HG03432 (cell line): ENCODE results near the gene CATSPERZ.

Source experiments
- ATAC-seq: cut with Tn5 transposase; IDR thresholded peaks from one replicate; pipeline ENCODE4 v1.9.1; 2021; ENCODE audit warnings: mild to moderate bottlenecking, moderate library complexity; ENCODE audit not compliant: unreplicated experiment

CATSPERZ gene

GRCh38 chr11:64299847-64300648 lies at the start of gene CATSPERZ:
Gene CATSPERZ, plus strand, starts transcription at chr11:64300358. Its CDS starts 53 bp downstream, at chr11:64300411.
- ATAC-seq: no peak

- ATAC-seq: no peak
These were observed 49.6 kb upstream of the CATSPERZ start for GRCh38 chr11:64250415-64251015.

GRCh38 chr11:64251016-64251752 lies 49.0 kb upstream of the CATSPERZ start, which contains the start of gene PLCB3:
Gene PLCB3, plus strand, starts transcription at chr11:64251530. Its CDS starts 120 bp downstream, at chr11:64251650.
- peak; percentile 51 for ATAC-seq

GRCh38 chr11:64251753-64252002 lies 48.5 kb upstream of the CATSPERZ start:
- ATAC-seq: no peak

GRCh38 chr11:64252003-64252872 lies 47.9 kb upstream of the CATSPERZ start:
- ATAC-seq: no peak

- ATAC-seq: no peak
These were observed 47.1 kb upstream of the CATSPERZ start for GRCh38 chr11:64253043-64253442.

- no peak for ATAC-seq
These were observed 46.7 kb upstream of the CATSPERZ start for GRCh38 chr11:64253481-64253880.

- no peak for ATAC-seq
These were observed 45.8 kb upstream of the CATSPERZ start for GRCh38 chr11:64254326-64254725.

GRCh38 chr11:64255135-64256128 lies 44.7 kb upstream of the CATSPERZ start:
- ATAC-seq: no peak

GRCh38 chr11:64256300-64256699 lies 43.9 kb upstream of the CATSPERZ start:
- ATAC-seq: no peak

- ATAC-seq: no peak
These were observed 41.8 kb upstream of the CATSPERZ start for GRCh38 chr11:64258356-64258755.

GRCh38 chr11:64258946-64259532 lies 41.1 kb upstream of the CATSPERZ start:
- no peak for ATAC-seq

GRCh38 chr11:64259533-64260067 lies 40.6 kb upstream of the CATSPERZ start:
- no peak for ATAC-seq

GRCh38 chr11:64260147-64260708 lies 39.9 kb upstream of the CATSPERZ start:
- no peak for ATAC-seq

- no peak for ATAC-seq
These were observed 38.5 kb upstream of the CATSPERZ start for GRCh38 chr11:64261556-64262080.

GRCh38 chr11:64262271-64263002 lies 37.7 kb upstream of the CATSPERZ start:
- ATAC-seq: no peak

GRCh38 chr11:64263021-64263946 lies 36.9 kb upstream of the CATSPERZ start:
- ATAC-seq: no peak
